GM12892 (cell line): Measurements from ENCODE around the gene CEP164.
A peak's percentile ranks its signal among the peaks of the same experiment; 100 is the strongest.

Source experiments
- DNase-seq: peaks from one replicate; pipeline ENCODE4 v3.0.0; 2011; ENCODE audit not compliant: insufficient read length
- FAIRE-seq: peaks from 2 replicates; lab custom pipeline; 2011; peaks lifted over from hg19 to GRCh38; lab: Jason Lieb, UNC
- POLR2A ChIP-seq: IDR thresholded peaks from 2 replicates; pipeline ENCODE4 v1.6.1; 2011; ENCODE audit warnings: low read depth, low read length, control low read depth
- POLR2AphosphoS5 ChIP-seq: IDR thresholded peaks from 2 replicates; pipeline ENCODE4 v1.6.1; 2011; ENCODE audit warnings: low read depth, low read length, control low read depth
- TAF1 ChIP-seq: IDR thresholded peaks from 2 replicates; pipeline ENCODE4 v1.6.1; 2011; ENCODE audit warnings: low read depth, mild to moderate bottlenecking, control low read depth, low read length, borderline replicate concordance

The CEP164 gene

DNA sequence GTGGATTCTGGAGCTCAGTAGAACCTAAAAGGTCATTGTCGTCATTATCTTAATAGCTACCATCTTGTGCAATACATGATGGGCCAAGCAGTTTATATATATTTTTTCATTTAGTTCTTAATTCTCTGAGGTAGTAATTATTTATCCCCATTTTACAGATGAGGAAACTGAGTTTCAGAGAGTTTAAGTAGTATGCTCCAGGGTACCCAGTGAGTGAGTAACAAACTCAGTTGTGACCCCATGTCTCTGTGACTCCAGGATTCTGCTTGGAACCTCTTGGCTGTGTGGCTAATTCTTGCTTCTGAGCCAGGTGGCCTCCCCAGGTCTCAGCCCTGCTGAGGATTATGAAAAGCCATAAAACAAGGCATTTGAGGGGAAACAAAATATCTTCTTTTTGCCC lies 82.6 kb downstream of the CEP164 start:
- TF ChIP-seq POLR2A (no peak), TAF1 (no peak), POLR2AphosphoS5 (no peak)
- FAIRE-seq (no peak), DNase-seq (no peak)

GRCh38 chr11:117410861-117411710 lies 83.4 kb downstream of the CEP164 start:
- DNase-seq (no peak), FAIRE-seq (no peak)
- TF ChIP-seq POLR2A (no peak), TAF1 (no peak), POLR2AphosphoS5 (no peak)

GRCh38 chr11:117411736-117412135 lies 84.1 kb downstream of the CEP164 start:
- TF ChIP-seq POLR2A (no peak), TAF1 (no peak), POLR2AphosphoS5 (no peak)
- DNase-seq (no peak), FAIRE-seq (no peak)

GRCh38 chr11:117412176-117412575 lies 84.5 kb downstream of the CEP164 start:
- DNase-seq (no peak), FAIRE-seq (no peak)
- no peak for TF ChIP-seq POLR2A
- no peak for TF ChIP-seq TAF1
- no peak for TF ChIP-seq POLR2AphosphoS5

- FAIRE-seq, result no peak
- no peak for DNase-seq
- TF ChIP-seq TAF1 (no peak), POLR2A (no peak), POLR2AphosphoS5 (no peak)
Measured at GRCh38 chr11:117412653-117413275, 85.1 kb downstream of the CEP164 start.

DNA sequence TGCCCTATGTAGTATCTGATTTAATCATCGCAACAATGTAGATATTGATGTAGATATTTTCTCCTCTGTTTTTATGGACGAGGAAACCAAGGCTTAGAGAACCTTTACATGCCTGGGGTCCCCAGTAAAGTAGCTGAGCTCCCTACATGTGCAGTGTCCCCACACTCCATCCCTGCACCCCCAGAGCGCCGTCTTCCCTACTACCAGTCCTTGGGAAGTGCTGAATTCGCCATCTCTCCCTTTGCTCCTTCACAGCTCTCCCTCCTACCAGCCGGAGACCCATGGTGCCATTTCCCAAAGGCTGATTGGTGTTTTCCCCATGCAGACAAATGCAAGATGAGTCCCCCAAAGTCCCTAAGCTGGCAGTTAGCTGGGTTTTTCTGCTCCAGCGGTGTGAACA lies 86.0 kb downstream of the CEP164 start:
- FAIRE-seq, result no peak

GRCh38 chr11:117414724-117415123 lies 87.1 kb downstream of the CEP164 start:
- DNase-seq, result no peak
- peak; percentile 36 for FAIRE-seq
- TF ChIP-seq POLR2AphosphoS5, result no peak
- TF ChIP-seq POLR2A, result no peak
- TF ChIP-seq TAF1, result no peak

More for the DNA sequence above, 86.0 kb downstream of the CEP164 start:
- DNase-seq, result no peak
- TF ChIP-seq TAF1, result no peak
- no peak for TF ChIP-seq POLR2A

DNA sequence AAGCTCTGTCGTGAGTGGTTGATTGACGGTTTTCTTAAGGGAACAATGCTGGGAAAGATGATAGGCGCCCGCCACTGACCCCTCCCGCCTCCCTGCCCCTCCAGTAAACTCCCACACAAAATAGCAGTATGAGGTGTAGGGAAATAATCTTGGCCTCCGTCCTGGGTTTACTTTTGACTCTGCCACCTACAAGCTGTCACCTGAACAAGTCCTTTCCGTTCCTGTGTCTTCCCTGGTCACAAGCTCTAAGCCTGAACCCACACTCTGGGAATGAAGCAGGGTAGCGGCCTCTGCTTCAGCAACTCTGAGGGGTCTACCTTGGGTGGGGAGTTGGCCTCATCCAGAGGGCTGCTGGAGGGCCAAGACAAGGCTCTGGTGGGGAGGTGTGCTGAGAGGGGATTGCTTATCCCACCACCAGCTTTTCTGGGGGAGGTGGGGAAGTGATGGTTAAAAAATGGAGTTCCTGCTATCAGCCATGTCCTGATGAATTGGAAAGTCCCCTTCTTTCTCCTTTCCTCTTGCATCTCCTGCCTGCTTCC lies 87.8 kb downstream of the CEP164 start:
- TF ChIP-seq POLR2A, result no peak
- TF ChIP-seq POLR2AphosphoS5, result no peak
- TF ChIP-seq TAF1, result no peak
- FAIRE-seq (peak; percentile 82), DNase-seq (no peak)

- DNase-seq (no peak), FAIRE-seq (peak; percentile 14)
- TF ChIP-seq TAF1 (no peak), POLR2AphosphoS5 (no peak), POLR2A (no peak)
Measured at GRCh38 chr11:117417342-117417741, 89.7 kb downstream of the CEP164 start.

GRCh38 chr11:117417856-117418255 lies 90.2 kb downstream of the CEP164 start:
- FAIRE-seq (no peak), DNase-seq (no peak)
- TF ChIP-seq POLR2AphosphoS5 (no peak), TAF1 (no peak), POLR2A (no peak)

DNA sequence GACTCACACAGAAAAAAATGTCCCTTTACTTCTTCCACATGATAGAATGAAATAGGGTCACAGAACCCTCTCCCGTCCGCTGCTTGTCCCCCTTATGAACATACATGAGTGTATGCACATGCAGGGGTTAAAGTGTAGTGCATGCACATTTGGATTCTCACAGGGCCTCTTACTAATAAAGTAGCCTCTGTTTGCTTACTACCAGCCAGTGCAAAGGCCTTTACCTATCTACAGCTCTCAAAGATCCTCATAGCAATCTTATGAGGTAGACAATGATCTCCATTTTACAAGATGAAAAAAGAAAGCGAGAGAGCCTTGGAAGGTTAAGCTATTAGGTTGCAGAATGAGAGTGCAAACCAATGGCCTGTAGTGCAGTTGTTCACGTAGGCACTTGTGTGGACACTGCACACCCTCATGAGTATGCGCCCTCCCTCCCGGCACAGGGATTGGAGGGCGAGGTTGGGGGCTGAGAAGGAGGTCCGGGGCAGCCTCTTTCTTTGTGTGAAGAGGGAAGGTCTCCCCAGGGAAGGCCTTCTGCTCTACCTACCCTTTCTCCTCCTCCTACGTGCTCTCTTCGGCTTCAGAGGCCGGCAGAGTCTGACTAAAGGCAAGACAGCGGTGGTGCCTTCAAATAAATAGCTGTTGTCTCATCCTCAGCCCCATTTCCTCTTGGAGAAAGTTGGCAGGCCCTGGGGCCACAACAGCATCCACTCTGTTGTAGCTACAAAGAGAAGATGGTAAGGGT lies 91.3 kb downstream of the CEP164 start:
- TF ChIP-seq POLR2AphosphoS5, result no peak
- FAIRE-seq, result no peak
- DNase-seq, result no peak
